Activated CD4-positive, alpha-beta T cell treated with anti-CD3 and anti-CD28 coated beads for 1 hour (primary cell): ENCODE data around the gene RPS6KA2.
A peak's percentile ranks its signal among the peaks of the same experiment; 100 is the strongest.

Experiments used
- DNase-seq: peaks from one replicate; pipeline ENCODE4 v3.0.0-alpha.2; 2020

The RPS6KA2 gene

DNA sequence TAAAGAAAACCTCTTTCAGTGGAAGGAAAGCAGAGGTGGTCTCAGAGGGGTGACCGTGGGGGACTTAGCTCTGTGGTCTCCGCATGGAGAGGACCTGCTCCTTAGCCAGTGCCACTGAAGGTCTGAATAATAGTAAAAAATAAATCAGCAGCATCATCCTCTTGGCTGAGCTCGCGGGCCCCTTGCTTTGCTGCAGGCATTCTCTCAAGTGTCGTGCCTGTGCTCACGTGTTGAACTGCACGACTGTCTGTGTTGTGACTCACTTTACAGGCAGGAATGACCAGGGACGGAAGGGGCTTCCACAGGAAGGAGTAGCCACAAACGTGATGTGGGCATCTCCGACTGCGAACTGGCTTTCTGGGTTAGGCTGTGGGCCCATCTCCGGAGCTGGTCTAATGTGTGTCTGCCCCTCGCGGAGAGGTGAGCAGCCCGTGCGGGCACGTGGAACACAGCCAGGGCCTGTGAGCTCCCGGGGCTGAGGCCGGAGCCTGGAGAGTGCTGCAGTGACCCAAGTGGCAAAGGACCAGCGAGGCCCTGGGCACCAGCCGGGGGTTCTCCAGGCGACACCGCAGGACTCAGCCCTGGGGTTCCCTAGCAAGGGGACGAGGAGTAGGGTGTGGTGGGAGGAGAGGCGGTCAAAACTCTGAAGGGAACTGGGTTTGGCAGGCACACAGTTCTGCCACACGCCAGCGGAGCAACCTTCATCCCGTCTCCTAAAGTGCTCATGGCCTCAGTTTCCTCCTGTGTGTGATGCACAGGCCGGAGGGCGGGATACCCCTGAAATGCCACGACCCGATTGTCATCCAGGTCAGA is 129.8 kb downstream of the RPS6KA2 start:
- no peak for DNase-seq

DNA sequence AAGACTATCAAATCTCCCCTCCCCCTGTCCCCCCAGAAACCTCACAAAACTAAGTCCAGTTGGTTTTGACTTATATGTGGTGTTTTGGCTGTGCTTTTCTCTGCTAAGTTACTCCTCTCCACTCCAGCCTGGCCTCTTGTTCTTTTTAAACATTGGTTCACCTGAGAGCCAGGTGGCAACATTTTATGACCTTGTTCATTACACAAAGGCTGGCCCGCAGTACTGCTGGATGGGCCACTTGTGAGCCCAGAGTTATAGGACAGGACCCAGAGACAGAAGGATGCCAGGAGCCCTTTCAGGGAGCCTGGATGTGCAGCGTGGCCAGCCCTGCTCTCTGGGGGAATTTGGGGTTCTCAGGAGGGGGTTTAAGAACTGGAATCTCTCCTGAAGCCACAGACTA is 130.6 kb downstream of the RPS6KA2 start:
- no peak for DNase-seq

DNA sequence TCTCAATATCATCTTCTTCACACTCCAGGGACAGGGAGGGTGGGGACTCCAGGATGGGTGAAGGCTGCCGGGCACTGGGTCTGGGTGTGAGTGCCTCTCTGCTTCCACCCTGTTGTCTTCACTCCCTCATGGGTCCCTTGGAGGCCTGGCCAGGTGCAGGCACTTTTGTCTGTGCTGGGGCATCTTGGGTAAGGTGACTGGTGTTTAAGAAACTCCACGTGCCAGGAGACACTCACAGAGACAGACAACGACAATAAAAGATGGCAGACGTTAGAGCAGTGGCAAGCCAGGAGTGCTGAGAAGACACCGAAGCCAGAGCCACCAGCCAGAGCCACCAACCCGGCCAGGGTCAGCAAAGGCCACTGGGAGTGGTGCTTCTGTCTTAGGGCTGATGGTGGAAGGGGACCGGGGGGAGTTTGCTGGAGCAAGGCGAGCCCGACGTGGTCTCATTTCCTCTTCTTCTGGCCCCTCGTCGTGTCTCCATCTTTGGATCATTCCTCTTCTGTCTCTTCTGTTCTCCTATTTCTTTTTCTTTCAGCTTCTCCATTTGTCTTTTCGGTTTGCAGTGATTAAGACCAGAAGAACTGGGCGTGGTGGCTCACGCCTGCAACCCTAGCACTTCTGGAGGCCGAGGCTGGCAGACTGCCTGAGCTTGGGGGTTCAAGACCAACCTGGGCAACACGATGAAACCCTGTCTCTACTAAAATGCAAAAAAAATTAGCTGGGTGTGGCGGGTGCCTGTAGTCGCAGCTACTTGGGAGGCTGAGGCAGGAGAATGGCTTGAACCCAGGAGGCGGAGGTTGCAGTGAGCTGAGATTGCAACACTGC is 131.3 kb downstream of the RPS6KA2 start:
- DNase-seq: no peak

DNA sequence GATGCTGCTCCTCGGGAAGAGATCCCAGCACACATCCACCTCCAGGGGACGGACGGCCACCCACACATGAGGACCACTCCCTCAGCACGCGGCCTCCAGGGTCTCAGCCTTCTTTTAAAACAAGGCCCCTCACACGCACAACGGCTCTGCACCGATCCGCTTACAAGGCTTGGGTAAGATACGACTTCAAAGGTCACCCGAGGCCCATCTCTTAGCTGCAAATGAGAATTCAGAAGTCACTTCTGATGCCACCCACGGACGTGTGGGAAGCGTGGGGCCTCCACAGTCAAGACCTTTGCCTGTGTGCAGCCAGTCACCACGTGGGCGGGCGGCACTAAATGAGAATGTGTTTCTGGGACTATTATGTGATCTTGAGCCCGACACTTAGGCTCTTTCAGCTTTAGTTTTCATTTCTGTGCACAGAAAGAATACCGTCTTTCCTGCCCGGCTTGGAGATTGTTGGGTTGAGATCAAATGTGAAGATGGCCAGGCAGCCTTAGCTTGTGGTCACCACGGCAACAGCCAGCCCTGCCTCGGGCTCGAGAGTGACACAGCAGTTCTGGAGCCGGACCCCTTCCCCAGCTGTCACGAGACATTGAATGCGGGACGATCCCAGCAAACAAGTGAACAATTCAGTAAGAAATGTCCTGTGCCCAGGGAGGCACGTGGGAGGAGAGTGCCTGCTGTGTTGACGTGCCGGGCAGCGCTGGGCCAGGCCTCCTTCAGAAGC is 132.1 kb downstream of the RPS6KA2 start:
- no peak for DNase-seq

DNA sequence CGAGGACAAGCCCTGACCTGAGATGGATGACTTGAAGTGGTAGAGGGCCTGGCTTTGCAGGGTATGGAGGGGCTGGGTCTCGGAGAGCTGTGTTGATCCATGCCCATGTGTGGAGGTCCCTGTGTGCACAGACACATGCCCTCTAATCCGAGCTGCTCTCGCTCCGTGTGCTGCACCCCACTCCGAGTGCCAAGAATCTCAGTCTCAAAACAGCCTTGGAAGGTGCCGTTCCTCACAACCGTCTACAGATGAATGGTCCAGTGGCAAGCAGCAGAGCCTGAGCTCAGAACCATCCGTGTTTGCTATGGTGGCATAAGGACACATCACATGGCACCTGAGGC is 133.0 kb downstream of the RPS6KA2 start:
- no peak for DNase-seq

DNA sequence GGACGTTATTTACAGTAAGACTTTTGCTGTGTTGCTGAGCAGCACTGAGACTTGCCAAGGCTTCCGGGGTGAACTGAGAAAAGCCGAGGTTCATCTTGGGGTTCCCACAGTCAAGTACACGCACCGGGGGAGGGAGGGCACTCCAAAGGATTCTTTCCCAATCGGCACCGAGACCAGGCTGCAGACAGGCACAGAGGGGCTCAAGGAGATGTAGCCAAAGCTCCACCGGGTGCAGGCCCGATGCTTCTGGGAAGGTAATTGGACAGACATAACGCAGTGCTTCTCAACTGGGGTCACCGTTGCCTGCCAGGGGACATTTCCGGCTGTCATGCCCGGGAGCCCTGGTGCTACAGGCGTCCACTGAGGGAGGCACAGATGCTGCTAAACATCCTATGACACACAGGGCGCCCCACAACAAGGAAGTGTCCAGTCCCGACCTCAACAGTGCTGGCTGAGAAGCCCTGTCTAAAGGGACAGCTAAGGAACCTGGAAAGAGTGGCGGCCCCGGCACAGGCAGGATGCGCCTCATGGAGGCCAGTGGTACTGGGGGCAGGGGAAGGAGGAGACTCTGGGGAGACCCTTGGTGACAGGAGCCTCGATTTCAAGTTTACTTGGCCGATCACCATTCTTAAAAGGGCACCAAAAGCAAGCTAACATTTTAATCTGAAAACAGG is 133.5 kb downstream of the RPS6KA2 start:
- DNase-seq: no peak

DNA sequence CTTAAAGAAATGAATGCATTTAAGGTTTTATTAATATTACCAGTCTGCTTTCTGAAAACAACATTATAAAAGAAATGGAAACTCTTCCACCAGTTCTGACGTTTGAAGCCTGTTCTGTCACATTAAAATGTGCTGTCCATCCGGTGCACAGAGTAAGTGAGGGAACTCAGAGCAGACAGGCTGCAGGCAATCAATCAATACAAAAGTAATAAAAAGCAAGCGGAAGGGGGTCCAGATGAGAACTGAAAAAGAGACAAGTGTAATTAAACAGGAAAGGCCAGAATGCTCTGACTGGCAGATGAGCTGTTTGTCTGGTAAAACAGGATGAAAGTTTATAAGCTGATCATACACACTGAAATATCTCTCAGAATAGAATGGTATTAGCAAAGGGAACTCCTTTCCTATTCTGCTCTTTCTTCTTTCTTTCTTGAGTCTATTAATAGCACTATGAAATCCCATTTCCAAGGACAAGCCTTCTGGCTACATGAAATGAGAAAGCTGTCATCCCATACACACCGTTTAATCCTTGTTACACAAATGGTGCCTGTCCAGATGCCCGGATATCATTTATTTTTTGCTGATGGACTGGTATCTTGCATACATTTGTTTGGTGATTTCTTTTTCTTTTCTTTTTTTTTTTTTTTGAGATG is 134.8 kb downstream of the RPS6KA2 start:
- no peak for DNase-seq

DNA sequence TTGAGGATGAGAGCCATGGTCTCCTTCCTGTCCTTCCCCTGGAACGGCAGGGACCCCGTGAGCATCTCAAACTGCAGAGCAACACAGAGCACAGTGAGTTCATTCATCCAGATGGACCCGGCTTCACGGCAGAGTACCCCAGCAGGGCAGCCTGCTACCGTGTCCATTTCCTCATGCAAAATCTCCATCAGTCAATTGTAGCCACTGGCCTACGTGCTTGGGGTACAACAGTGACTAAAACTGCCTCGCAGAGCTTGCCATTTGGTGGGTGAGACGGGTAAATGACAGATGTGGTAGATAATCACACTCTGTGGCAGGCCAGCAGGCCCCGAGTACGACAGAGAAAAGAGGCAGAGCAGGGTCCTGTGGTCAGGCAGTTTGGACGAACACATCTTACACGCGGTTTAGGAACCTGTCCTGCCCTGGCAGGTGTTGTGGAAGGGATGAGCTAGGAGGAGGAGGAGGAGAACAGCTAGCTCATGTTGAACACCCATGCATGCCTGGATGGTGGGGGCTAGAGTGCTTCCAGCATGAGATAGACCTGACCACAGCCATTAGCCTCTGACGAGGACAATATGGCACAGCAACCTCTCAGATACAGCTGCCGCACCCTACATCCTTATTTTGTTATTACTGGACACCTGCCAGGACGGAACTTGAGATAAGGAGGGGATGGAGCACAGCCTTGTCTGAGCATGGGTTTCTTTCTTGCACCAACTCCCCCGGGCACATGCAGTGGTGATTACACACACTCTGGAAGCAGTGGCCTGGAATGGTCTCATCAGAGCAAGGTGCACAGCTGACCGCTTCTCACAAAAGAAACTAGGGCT is 136.2 kb downstream of the RPS6KA2 start:
- DNase-seq: no peak

DNA sequence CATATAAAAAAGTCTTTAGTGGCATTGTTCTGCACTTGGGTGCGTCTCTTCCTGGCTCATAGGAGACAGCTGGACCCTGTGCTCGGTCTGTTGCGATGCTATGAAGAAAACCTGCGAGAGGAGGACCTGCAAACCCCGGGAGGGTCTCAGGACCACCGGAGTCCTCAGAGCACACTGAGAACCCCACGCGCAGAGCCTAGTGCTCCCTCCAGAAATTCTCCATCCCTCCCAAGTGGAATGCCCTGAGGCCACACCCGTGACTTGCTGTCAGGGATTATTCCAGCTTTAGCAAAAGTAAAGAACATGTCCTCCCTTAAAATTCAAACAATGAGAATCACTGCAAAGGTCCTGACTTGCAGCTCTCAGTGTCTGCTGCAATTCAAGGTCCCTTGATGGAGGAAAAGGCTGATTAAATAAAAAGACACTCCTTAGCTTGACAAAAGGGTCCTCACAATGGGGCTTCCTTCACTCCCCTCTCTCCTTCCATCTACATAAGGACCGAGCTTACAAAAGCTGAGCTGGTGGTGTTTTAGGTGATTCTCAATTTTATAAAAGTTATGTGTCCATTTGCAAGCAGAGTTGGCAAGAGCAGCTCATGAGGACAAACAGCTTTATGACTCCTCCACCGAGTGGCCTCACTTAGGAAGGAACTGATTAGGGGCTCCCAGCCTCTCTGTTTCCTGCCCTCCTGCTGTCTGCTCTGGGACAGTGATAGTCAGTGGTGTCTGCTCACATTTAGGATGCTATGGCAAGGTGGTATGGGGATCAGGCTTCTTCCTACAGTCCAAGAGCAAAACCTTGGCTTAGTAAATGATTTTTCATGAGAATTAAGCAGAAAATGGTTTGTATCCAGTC is 137.5 kb downstream of the RPS6KA2 start:
- no peak for DNase-seq

DNA sequence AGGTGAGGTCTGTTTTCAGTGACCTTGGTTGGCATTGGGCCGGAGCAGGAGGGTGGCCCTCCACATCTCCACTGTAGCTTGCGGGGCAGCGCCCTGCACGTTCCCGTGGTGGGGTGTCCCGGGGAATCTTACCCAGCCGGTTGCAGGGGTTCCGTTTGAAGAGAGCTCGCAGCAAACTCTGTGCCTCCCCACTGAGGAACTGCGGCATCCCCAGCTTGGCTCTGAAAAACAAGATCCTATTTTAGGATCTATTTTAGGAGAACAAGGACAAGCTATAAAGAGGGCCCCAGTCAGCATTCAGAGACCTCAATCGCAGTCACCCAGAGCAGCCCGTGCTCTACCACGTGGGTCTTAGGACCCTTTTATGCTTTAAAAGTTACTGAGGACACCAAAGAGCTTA is 138.3 kb downstream of the RPS6KA2 start:
- DNase-seq: no peak

DNA sequence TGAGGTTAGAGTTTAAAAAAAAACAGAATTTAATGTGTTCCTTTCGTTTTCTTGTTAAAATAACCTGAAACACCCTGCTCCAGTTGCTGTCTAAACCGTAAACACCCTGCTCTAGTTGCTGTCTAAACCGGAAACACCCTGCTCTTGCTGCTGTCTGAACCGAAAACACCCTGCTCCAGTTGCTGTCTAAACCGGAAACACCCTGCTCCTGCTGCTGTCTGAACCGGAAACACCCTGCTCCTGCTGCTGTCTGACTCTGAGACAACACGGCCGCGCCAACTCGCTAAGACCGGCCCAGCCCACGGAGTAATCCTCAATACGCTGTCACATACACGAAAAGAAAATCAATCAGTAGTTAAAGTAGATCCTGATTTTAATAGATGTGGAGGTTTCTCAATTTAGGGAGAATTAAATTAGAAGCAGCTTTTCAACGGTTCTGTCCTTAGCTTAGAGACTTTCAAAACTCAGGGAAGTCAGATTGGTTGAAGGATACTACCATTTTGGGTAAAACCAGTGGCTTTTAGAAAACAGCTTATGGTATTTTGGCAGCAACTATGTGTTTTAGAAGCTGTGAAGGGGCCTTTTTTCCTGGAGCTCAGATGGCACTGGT is 138.9 kb downstream of the RPS6KA2 start:
- peak; percentile 67 for DNase-seq

DNA sequence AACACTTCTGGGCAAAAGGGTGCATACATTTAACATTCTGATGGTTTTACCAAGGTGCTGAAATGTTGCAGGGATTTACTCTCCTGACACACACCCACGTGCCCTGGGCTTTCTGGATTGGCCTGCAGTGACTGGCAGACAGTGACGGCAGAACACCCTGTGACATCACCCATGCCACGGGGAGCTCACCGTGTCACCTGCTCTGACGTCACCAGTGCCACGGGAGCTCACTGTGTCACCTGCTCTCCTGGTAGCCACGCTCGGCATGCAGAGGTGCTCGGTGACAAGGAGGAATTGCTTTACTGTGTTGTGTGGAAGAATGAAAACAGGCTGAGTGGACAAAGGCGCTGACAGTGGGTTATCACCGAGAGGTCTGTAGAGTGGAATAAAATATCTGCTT is 139.9 kb downstream of the RPS6KA2 start:
- DNase-seq: no peak

DNA sequence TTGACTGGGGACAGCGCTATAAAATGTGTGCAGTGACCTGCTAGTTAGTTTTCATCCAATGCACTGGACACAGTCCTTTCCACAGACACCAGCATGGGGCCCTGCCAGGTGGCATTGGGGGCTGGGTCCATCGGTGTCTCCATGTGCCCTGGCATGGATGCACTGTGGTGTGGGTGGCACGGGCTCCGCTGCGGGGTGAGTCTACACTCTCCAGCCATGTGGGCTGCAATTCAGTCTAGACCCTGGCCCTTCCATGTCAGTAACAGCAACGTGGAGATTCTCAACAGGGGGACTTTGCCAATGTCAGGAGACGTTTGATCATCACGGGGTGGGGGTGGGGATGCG is 140.5 kb downstream of the RPS6KA2 start:
- no peak for DNase-seq

DNA sequence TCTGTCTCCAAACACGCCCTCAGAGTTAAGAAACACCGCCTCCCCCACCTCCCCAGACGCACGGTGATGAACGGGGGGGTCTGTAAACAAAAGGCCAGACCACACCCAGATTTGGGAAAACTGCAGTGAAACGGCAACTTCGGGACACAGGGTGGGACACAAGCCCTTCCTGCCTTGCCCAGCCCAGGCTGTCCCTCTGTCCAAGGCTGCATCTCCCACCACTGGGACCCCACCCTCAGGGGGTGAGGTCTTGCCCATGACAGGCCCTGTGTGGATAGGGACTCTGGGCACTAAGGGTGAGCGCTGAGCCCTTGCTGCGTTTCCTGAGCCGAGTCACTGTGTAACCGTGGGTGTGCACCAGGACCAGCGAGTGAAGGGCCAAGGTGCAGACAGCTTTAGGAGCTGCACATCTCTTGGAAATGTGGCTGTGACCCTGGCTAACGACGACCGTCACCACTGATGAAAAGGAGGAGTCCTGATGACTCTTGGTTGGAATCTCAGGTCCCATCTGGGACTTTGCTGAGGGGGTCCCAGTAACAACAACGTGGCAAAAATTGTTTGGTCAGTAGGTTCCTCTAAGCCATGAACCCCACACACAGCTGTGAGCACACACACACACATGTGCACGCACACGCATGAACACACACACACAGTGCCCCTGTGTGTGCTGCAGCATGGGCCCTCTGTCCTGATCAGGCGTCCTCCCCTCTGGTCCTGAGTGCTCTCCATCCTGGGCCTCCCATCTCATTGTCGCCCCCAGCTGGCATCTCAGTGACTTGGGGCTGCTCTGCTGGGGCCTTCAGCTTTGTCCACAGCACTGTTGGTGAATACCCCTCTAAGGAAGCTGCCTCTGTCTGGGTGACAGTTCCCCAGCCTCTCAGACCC is 141.2 kb downstream of the RPS6KA2 start:
- no peak for DNase-seq

DNA sequence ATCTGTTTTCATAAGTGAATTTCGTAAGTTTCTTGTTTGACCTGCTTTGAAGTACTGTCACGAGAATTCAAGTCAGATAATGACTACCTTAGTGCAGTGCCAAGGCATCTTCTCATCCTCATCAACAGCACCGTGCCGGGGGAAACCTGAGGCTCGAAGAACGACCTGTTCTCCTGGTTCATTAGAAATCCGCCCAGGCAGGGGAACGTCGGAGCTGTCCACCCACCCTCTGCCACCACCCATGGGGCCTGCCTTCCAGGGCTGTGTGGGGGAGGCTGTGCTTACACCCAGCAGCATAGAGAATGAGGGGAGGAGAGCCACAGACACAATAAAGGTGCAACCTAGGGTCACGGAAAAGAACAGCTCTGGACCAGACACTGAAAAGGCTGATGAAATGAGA is 142.2 kb downstream of the RPS6KA2 start:
- no peak for DNase-seq

DNA sequence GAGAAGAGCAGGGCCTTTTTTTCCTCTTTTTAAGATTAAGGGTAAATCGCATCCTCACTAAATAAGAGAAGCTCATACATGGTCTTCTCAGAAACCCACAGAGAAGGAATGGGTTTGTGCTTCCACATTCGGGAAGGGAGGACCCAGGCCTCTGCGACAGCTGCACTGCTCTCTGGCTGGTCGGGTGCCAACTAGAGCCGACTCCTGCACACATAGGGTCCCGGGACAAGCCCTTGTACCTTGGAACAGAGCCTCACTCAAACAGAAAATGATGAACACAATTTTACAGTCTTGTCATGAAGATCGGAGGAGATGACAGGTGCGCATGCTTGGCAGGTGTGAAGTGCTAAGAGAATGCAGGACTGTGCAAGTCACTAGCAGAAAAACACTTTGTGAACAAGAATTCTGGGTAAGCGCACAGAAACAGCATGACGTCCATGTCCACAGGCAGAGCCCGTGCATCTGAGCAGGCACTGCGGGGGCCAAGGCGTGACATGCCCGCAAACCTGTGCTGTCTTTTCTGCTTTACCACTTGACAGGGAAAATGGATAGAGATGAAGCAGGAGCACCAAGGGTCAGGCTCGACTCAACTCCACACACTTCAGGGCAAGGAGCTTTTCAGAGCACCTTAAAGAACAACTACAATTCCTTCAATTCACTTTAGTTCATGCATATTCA is 143.3 kb downstream of the RPS6KA2 start:
- DNase-seq: no peak

DNA sequence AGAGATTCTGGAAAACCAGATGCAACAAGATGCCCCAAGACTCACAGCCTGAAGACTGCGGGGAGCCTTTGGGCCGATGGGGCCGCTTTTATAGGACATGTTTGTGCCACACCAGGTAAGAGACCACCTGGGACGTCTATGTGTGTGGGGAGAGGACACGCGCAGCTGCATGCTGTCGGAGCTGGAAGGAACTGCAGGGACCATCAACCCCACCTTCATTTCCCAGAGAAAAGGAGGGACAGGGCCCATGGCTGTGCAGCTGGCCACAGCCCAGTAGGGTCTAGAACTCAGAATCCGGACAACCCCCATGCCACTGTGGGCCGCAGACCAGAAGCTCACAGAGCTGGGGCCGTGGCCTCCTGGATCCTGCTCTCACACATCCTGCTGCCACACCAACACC is 144.0 kb downstream of the RPS6KA2 start:
- DNase-seq: no peak

DNA sequence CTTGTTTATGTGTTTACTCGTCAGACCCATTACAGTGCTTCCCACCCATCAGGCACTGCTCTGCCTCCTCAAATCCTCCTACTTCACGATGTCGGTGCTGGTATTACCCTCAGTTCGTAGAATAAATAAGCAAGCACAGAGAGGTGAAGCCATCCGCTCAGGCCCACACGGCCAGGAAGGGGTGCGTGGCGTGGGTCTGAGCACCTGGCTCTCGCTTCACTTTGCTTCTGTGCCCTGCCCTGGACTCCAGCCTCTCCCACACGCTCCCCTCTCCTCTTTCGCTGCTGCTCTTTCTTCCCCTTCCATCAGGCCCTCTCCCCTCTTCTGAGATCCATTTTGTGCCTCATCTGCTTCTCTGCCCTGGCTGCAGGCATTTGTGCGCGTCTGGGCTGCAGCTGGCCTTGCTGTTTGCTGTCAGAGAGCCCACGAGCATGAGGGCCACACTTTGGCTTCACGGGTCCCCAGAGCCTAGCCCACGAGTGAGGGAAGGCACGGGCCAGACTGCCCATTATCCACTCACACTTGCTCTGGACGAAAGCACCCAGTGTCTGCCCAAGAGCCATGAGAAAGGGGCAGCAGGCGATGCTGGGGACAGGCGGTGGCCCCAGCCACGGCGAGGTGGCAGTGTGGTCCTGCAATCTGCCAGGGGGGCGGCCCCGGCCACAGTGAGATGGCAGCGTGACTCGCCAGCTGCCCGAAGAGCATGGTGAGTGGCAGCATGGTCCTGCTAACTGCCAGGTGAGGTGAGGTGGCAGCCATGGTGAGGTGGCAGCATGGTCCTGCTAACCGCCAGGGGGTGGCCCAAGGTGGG is 148.1 kb downstream of the RPS6KA2 start:
- no peak for DNase-seq
